Mucosa of stomach (tissue), 1 donor: ENCODE results near the gene DENND1A.

Experiments used
- H3K27me3 ChIP-seq: one replicate; pipeline ENCODE4 v1.7.0; 2013; ENCODE audit warnings: mild to moderate bottlenecking, low read length; ENCODE audit not compliant: control insufficient read depth, insufficient read depth
- H3K36me3 ChIP-seq: one replicate; pipeline ENCODE4 v1.7.0; 2013; ENCODE audit warnings: low read length; ENCODE audit not compliant: control insufficient read depth, insufficient read depth
- H3K4me1 ChIP-seq: one replicate; pipeline ENCODE4 v1.7.0; 2013; ENCODE audit warnings: mild to moderate bottlenecking, low read length; ENCODE audit not compliant: control insufficient read depth, insufficient read depth
- H3K4me3 ChIP-seq: one replicate; pipeline ENCODE4 v1.7.0; 2013; ENCODE audit warnings: low read length
- H3K9ac ChIP-seq: one replicate; pipeline ENCODE4 v1.7.0; 2013; ENCODE audit warnings: mild to moderate bottlenecking, low read length, moderate library complexity
- H3K9me3 ChIP-seq: one replicate; pipeline ENCODE4 v1.7.0; 2013; ENCODE audit warnings: mild to moderate bottlenecking, low read length, moderate library complexity; ENCODE audit not compliant: control insufficient read depth
- donor health status: Pancreatic carcinoma.

DENND1A gene

GRCh38 chr9:123562844-123563346, 367.0 kb downstream of the DENND1A start:
- Histone ChIP-seq H3K9me3 (no peaks in the 10 kb centered on the region), H3K27me3 (no peaks in the 10 kb centered on the region), H3K36me3 (no peaks in the 10 kb centered on the region), H3K4me3 (no peak overlapping the region), H3K9ac (no peak overlapping the region), H3K4me1 (no peaks in the 10 kb centered on the region)

DNA sequence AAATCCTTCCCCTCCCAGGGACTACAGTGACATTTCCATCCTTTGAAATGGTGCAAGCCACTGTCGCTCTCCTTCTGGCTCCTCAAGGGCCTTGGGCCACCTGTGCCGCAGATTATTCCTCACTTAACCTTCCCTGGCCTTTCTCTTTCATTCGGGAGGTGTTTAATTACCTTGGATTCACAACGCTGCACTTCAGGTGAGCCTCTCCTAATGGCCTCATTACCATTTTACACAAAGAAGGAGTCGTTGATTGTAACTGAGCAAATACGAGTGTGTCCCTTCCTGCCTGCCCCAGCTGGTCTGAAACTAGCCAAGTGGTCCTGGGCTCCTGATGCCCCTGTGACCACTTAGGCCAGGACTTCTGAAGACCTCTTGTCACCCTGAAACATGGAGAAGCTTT, 368.9 kb downstream of the DENND1A start:
- peaks cover 7% of the 10 kb centered on the region for H3K36me3 ChIP-seq
- H3K9me3 ChIP-seq, result no peaks in the 10 kb centered on the region
- no peaks in the 10 kb centered on the region for H3K27me3 ChIP-seq
- no peak overlapping the region for H3K4me3 ChIP-seq
- no peak overlapping the region for H3K9ac ChIP-seq
- no peaks in the 10 kb centered on the region for H3K4me1 ChIP-seq

DNA sequence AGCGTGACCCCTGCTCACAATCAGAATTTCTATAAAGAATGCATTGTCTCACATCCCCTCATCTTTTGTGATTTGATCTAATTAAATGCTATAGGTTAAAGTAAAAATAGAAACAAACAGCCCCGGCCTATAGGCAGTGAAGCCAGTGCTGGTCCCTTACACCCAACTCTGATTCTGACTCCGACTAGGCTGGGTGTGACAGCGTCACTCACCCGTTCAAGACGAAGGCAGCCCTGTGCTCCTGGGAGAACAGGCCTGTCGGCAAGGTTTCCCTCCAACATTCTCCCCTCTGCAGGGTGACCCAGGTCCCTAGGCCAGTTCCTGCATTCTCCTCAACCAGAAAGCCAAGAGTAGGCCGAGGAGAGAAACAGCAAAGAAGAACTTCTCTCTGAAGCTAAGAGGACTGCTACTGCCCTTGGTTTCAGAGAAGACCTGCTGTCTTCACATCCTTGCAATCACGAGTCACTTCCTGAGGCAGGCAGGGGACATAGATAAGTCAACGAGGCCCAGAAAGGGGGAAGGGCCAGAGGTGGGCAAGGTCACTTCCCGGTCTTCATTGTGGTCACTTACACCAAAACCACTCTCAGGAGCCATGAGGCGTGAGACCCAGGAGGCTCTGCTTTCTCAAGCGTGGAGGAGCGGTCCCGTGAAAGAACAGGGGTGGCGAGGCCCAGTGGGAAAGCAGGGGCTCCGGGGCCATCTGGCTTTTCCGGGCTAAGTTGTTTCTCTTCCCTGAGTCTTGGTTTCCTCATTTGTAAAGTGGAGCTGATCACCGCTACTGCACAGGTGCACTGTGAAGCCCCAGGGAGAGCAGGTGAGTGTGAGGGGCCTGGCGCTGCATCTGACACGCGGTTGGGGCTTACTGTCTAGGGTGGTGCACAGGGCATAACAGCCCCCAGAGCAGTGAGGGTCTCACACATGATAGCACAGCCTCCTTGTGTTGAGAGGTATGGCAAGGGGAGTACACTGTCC, 373.2 kb downstream of the DENND1A start:
- no peaks in the 10 kb centered on the region for H3K4me1 ChIP-seq
- no peaks in the 10 kb centered on the region for H3K27me3 ChIP-seq
- no peak overlapping the region for H3K4me3 ChIP-seq
- H3K9me3 ChIP-seq, result no peaks in the 10 kb centered on the region
- H3K9ac ChIP-seq, result no peak overlapping the region
- peaks cover 7% of the 10 kb centered on the region for H3K36me3 ChIP-seq

GRCh38 chr9:123555646-123556045, 374.3 kb downstream of the DENND1A start:
- Histone ChIP-seq H3K4me1 (no peaks in the 10 kb centered on the region), H3K9me3 (no peaks in the 10 kb centered on the region), H3K9ac (no peak overlapping the region), H3K27me3 (no peaks in the 10 kb centered on the region), H3K36me3 (peaks cover 7% of the 10 kb centered on the region), H3K4me3 (no peak overlapping the region)

DNA sequence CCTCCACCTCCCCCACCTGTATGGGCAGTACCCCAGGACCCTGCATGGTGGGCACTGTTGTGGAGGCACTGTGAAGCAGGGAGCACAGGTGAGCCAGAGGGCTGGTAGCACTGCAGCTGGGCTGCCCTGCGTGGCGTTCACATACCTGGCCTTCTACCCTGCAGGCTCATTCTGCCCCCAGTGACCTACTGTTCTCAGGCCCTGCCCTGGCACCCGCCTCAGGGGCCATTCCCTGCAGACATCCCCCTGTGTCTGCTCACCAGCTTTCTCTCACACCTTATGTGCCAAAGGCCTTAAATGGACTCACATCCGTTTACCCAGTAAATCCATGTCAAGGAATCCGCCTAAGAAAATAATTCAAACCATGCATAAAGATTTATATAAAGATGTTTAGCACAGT, 377.4 kb downstream of the DENND1A start:
- peaks cover 7% of the 10 kb centered on the region for H3K36me3 ChIP-seq
- no peaks in the 10 kb centered on the region for H3K27me3 ChIP-seq
- no peak overlapping the region for H3K9ac ChIP-seq
- H3K4me1 ChIP-seq, result no peaks in the 10 kb centered on the region
- H3K9me3 ChIP-seq, result no peaks in the 10 kb centered on the region
- no peak overlapping the region for H3K4me3 ChIP-seq

GRCh38 chr9:123551734-123552133, 378.2 kb downstream of the DENND1A start:
- H3K27me3 ChIP-seq, result no peaks in the 10 kb centered on the region
- no peaks in the 10 kb centered on the region for H3K4me1 ChIP-seq
- no peak overlapping the region for H3K4me3 ChIP-seq
- no peaks in the 10 kb centered on the region for H3K9me3 ChIP-seq
- no peak overlapping the region for H3K9ac ChIP-seq
- no peaks in the 10 kb centered on the region for H3K36me3 ChIP-seq

DNA sequence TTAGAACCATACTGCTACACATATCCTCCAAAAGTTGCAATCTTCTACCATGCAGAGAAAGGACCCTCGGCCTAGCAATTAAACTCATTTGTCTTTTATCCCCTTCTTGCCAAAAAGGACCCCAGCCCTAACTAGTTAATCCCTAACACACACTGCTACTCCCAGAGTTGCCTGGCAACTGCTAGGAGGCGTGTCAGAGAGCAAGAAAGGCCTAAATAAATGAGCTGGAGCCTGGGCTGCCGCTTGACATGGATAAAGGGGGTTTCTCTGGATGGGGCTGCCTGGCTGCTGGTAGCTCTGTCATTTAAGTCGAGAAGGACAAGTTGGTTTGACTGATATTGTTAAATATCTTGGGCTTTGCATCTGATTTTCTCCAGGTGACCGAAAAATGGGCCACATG, 379.1 kb downstream of the DENND1A start:
- Histone ChIP-seq H3K9me3 (no peaks in the 10 kb centered on the region), H3K4me3 (no peak overlapping the region), H3K9ac (no peak overlapping the region), H3K4me1 (no peaks in the 10 kb centered on the region), H3K27me3 (no peaks in the 10 kb centered on the region), H3K36me3 (no peaks in the 10 kb centered on the region)

DNA sequence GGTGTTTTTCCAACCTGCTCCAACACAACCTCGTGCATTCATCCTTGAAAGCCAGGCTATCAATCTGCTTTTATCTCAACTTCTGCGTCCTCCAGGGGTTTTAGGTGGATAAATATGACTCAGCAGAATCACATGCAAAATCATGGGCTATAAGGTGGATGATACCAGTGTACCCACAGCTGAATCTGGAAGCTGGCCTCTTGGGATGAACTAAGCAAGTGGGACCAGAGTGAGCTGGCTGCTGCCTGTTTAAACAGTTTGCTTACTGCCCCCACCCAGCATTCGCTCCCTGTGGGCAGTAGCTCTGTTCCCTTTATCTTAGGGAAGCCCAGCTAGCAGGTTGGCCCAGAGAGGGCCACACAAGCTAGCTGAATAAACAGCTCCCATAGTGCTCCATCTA, 379.9 kb downstream of the DENND1A start:
- Histone ChIP-seq H3K27me3 (no peaks in the 10 kb centered on the region), H3K9ac (no peak overlapping the region), H3K9me3 (no peaks in the 10 kb centered on the region), H3K4me3 (no peak overlapping the region), H3K4me1 (no peaks in the 10 kb centered on the region), H3K36me3 (no peaks in the 10 kb centered on the region)

DNA sequence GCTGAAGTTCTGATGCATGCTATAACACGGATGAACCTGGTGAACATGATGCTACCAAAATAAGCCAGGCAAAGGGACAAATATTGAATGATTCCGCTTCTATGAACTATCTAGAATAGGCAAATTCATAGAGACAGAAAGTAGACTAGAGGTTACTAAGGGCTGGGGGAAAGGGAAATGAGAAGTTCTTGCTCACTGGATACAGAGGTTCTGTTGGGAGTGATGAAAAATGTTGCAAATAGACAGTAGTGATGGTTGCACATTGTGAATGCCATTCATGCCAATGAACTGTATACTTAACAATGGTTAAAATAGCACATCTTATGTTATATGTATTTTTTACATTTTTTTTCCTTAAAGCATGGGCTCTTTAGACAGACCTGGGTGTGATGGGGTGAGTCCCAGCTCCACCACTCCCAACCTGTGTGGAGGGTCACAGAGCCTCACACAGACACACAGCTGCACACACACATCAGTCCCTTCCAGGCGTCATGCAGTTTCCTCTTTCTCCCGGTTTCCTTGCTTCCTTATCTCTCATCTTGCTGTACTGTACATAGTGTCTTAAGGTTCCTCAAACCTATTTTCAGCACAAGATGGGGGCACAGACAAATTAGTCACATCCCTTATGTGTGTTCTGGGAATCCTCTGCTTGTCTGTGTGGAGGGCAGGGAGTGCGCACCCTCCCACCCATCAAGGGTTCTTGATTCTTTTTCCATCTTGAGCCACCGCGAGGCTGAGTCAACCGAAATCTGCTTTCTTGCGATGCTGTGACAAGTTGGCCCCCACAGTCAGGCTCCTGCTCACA, 381.0 kb downstream of the DENND1A start:
- Histone ChIP-seq H3K4me1 (no peaks in the 10 kb centered on the region), H3K4me3 (no peak overlapping the region), H3K27me3 (no peaks in the 10 kb centered on the region), H3K9me3 (no peaks in the 10 kb centered on the region), H3K36me3 (no peaks in the 10 kb centered on the region), H3K9ac (no peak overlapping the region)

DNA sequence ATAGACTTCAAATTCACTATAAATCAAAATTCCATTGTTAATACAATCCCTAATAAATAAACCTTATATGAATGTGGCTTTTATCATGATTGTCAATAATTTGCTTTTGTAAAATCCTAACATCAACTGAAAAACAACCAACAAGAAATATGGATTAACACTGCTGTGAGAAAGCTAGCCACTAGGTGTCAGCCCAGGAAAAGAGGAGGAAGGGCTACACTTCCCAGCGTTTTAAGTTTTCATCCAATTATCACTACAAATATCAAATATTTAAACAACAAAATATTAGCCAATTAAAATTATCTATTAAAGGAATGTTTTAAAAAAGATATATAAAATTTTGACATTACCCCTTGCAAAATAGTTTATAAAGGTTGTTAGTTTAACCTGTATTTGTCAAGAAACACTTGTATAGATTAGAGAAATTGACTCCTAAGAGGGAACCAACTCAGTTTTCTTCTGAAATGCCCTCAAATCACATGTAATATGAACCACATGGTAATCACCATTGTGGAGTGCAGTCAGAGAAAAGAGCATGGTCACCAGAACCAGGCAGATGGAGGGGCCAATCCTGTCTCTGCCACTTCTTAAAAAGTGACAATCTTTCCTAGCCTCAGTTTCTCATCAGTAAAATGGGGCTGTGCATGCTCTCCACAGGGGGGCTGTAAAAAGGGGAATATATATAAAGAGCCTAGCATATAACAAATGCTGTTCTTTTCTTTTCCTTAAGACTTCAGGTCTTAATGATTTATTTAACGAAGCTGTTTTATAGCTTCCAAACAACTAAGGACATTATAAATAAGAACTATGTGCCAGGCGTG, 385.7 kb downstream of the DENND1A start:
- H3K4me1 ChIP-seq, result no peaks in the 10 kb centered on the region
- H3K27me3 ChIP-seq, result no peaks in the 10 kb centered on the region
- no peaks in the 10 kb centered on the region for H3K9me3 ChIP-seq
- no peak overlapping the region for H3K4me3 ChIP-seq
- H3K9ac ChIP-seq, result no peak overlapping the region
- H3K36me3 ChIP-seq, result no peaks in the 10 kb centered on the region

GRCh38 chr9:123543492-123543891, 386.4 kb downstream of the DENND1A start:
- H3K4me1 ChIP-seq, result no peaks in the 10 kb centered on the region
- no peaks in the 10 kb centered on the region for H3K27me3 ChIP-seq
- H3K36me3 ChIP-seq, result no peaks in the 10 kb centered on the region
- H3K4me3 ChIP-seq, result no peak overlapping the region
- no peaks in the 10 kb centered on the region for H3K9me3 ChIP-seq
- no peak overlapping the region for H3K9ac ChIP-seq
